Dedifferentiated amniotic fluid mesenchymal stem cell (primary cell): ENCODE measurements around the gene TCEAL8.
"Not testable (repeated sequence)": the region's sequence is repeated elsewhere in the genome, so short reads cannot be mapped to it uniquely, and the experiment has no call there.

ENCODE experiments used
- DNase-seq: peaks from one replicate; pipeline ENCODE4 v3.0.0-alpha.2; 2016; ENCODE audit errors: extremely low spot score

The TCEAL8 gene, protein sequence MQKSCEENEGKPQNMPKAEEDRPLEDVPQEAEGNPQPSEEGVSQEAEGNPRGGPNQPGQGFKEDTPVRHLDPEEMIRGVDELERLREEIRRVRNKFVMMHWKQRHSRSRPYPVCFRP

DNA sequence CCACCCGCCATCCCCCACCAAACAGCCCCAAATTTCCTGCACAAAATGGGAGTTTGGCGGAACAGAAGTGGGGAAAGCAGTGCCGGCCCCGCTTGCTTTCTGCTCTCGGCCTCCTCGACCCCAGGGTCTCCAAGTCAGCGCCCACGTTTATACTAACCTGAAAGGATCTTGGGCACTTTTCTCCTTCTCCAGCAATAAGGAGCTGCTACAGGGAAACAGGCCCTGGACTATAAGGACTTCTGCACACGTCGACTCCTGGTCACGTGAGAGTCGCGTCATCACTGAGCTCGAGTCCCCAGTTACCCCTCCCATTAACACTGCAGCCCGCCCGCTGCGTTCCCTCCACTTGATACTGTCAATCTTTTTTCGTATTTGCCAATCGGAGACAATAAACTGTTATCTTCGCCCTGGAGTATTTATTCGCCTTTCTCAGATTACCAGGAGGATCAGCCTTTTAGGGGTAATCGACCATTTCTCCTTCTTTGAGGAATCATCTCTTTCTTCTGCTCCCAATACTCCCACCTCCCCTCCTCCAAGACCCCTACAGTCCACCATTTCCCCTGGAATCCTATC lies at the start of gene TCEAL8:
TSS of gene TCEAL8 (minus strand) at position 235 of the 573 bp plus-strand sequence. CDS start 1,176 bp downstream, outside the sequence.
- peak; percentile 70 for DNase-seq

DNA sequence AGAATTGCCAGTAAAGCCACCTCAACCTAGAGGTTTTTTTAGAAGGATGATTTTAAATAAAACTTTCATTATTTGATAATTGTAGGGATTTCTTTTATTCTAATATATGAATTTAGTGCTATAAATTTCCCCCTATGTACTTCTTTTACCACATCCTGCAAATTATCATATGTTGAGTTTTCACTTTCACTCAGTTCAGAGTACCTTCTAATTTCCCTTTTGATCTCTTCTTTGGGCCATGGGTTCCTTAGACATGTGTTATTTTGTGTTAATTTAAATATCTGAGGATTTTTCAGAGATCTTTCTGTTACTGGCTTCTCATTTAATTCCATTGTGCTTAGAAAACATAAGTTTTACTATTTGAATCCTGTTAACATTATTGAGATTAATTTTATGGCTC lies 49.8 kb upstream of the TCEAL8 start:
- DNase-seq, result no peak

DNA sequence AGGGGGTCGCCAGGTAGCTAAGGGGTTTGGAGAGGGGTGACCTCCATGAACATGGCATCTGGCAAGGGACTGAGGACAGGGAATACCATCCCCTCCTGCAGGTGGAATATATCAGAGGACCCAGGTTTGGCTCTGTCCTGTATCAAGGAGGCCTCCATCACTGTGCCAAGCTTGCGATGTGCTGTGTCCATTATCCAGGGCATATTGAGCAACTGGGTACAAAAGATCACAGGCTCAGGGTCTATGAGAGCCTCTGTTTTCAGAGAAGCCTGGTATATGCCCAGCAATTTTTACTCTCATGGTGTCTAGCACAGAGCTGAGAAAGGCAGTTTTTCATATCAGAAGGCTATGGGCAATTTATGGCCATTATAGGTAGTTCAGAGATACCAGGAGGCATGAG lies 38.2 kb upstream of the TCEAL8 start:
- no peak for DNase-seq

DNA sequence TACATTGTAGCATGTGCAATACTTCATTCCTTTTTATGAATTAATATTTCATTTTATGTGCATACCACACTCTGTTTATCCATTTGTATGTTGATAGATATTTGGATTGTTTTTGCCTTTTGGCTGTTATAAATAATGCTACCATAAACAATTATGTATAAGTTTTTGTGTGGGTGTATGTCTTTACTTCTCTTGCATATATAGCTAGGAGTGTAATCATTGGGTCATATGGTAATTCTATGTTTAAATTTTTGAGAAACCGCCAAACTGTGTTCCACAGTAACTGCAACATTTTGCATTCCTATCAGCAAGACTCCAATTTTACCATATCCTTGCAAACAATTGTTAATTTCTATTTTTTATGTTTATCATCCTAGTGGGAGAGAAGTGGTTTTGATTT lies 24.7 kb upstream of the TCEAL8 start:
- DNase-seq, result no peak

DNA sequence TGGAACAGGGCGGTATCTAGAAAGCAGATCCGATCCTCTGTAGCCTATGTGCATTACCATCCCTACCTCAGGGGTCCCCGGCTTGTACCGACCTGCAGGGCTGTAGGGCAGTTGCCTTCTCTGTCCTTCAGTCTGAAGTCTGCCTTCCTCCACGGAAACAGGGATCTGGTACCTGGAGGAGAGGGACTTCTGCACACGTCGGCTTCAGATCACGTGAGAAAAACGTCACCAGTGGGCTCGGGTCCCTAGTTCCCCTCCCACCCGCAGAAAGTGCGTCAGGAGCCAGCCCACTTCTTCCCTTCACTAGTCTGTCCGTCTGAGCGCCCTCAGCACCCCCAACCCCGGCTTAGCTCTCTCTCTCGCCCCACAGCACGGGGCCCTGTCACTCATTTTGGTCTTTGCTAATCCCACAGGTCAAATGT lies 21.6 kb upstream of the TCEAL8 start, which contains the start of gene TCEAL5:
TSS of gene TCEAL5 (minus strand) at position 170 of the 422 bp plus-strand sequence. CDS start 2,187 bp downstream, outside the sequence.
- no peak for DNase-seq

DNA sequence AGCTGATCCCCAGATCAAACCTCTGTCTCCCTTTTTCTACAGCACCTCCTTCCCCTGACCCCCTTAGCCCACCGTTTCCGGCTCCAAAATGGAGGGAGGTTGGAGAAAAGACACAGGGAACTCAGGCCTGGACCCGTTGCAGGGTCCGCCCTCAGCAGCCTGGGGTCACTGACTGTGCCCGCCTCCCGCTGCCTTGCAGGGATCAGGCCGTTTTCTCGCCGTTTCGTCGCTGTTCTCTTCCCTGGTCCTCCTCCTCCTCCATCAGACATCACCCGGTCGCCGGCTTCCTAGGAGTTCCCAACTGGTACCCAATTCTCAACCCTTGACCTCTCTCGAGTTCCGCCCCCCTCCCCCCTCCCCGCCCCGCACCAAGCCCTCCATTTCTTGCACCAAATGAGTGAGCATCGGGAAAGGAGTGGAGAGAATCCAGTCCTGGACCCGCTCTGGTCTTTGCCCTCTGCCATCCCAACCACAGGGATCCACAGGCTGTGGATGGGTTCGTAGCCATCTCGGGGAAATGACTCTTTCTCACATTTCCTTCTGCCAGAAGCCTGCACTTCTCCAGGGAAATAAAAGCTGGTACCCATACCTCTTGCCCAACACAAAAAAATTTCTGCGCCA lies 21.1 kb upstream of the TCEAL8 start:
- DNase-seq, result no peak

DNA sequence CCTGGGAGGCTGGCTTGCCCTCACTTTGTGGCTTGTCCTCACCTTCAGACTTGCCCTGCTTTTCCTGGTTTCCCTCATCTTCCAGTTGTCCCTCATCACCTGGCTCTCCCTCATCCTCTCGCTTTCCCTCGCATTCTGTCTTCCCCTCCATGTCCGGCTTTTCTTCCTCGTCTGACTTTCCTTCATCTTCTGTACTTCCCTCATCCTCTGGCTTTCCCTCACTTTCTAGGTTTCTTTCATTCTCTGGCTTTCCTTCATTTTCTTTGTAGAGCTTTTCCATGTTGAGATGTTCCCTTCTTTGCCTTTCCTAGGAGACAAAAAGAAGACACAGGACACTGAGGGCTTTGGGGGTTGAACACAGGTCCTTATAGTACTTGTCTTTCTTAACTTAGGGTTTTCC lies 19.3 kb upstream of the TCEAL8 start:
- DNase-seq, result no peak

DNA sequence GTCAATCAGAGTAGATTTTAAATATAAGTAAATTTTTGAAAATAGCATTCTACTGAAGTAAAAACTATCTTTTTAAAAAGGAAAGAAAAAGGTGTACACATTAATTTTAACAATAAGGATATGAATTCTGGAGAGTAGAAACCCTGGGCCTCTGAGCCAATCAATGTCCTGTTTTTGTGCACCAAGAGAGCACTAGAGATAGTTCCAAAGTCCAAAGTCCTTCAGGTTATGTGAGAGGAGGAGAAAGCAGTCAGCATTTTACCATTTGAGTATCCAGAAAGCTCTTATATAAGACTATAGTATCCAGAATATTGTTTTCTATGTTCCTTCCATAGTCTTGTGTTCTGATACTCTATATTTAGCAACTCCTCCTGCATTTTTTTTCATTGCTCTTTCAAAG lies 3.3 kb upstream of the TCEAL8 start:
- DNase-seq, result no peak

DNA sequence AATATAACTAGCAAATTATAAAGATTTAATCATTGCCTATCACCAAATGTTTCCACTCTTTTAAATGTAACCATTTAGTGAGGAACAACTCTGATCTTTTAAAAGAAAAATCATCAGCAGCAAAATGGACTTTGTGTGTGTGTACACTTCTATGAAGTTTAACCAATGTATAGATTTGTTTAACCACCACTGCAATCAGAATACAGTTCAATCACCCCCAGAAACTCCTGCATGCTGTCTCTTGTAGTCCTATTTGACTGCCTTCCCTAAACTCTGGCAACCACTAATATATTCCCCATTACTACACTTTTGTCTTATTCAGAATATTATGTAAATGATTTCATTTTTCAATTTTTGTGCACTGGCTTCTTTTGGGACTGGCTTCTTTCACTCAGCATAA lies 1.7 kb upstream of the TCEAL8 start:
- DNase-seq, result no peak

DNA sequence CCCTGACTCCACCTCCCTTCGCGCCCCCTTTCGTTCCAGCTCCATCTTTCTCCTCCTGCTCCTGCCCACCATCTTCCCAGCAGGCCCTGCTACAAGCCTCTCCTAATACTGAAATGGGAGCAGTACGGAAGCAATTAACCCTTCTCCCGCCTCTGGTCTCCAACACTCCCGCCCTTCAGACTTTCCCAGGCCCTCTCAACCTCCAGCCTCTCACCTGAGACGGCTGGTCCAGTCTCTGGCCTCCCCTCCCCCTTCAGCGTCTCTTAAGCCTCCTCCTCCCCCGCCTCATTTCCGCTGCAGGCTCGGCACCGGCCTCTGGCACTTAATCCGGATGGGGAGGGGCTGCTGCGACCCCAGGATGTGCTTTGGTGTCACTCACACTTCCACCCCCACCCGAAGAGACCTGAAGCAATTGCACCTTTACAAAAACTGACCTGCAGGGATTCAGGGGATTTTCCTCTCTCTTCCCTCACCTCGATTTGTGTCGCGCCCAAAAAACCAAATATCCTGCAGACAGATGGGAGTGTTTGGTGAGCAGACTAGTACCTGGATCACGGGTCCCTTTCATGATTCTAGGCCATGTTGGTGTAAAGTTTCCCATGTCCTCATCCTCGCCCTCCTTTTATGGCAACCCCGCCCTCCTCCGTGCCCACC lies 657 bp downstream of the TCEAL8 start:
- no peak for DNase-seq

DNA sequence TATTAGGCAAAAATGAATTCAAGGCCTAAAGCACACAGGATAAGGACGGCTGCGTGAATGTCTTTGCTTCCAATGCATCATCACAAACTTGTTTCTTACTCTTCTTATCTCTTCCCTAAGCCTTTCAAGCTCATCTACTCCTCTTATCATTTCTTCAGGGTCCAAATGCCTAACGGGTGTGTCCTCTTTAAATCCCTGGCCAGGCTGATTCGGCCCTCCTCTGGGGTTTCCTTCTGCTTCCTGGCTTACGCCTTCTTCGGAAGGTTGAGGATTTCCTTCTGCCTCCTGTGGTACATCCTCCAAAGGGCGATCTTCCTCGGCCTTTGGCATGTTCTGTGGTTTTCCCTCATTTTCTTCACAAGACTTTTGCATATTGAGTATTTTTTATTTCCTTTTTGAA lies 1.3 kb downstream of the TCEAL8 start:
- DNase-seq, result no peak

DNA sequence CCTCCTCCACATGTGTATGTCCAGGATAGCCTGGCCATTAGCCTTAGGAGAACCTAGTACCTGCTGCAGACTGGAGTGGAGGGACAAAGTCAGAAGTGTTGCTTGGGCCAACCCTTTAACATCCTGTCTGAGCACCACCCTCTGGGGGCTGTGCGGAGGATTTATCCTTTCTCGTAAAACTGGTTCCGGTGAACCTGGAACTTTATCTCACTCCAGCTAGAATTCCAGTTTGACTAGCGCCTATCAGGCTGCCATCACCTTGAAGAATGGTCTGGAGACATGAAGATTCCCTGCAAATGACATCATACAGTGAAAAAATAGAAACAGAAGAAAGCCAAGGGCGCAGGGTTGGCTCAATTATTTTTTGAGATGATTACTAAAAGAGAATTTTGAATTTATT lies 4.0 kb downstream of the TCEAL8 start:
- no peak for DNase-seq

DNA sequence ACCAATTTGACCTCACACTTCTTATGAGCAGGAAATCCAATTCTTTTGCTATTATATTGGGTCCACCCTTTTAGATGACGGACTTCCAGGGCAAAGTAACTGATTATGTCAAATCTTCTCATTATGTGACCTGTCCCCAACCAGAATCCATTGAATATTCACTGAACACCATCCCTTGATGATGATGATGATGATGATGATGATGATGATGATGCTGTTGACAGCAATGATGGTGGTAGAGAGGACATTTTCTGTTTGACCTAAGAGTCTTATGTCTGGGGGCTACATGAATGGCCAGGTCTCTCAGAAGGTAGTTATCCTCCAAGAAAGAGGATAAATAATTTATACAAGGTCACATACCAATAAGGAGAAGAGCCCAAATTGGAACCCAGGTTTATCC lies 5.2 kb downstream of the TCEAL8 start:
- no peak for DNase-seq

DNA sequence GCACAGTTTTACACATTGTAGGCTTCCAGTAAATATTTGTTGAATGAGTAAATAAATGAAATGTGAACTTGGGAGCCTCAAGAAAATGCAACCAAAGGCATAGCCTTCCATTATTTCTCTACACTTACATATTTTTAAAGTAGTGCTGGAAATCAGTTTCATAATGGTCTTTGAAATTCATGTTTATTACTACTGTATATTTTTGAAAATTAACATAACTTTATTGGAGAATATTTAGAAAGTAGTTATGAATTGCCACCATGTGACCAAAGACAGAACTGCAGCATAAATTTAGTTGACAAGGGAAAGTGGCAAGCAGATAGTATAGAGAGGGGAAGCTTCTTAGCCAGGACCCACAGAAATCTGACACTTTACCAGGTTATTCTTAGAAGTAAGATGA lies 6.4 kb downstream of the TCEAL8 start:
- no peak for DNase-seq

DNA sequence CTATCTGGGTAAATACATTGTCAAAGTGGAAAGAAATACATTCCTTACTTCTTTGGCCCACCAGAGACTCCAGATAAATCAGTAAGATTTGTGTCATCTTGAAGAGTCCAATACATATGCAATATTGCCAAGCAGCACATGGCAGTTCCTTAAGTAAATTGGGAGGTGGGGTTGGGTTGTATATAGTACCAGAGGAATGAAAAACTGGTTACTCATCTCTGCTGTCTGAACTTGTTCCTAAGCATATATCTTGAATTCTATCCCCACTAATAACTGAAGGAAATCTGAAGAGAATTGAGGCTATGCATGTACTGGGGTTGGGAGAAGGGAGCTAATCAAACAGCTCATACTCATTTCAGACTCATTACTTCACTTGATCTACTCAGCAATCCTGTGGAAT lies 14.8 kb downstream of the TCEAL8 start:
- DNase-seq, result no peak

DNA sequence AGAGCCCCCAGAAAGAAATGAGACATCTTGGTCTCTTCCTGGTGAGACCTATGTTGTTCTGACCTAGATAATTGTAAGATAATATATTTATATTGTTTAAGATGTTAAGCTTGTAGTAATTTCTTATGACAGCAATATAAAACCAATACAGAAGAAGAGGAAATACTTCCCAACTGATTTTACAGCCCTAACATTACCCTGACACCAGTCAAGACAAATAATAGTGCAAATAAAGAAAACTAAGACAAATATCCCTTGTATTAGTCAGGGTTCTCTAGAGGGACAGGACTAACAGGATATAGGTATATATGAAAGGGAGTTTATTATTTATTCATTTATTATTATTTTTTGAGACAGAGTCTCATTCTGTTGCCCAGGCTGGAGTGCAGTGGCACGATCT lies 18.7 kb downstream of the TCEAL8 start:
- DNase-seq, result no peak

DNA sequence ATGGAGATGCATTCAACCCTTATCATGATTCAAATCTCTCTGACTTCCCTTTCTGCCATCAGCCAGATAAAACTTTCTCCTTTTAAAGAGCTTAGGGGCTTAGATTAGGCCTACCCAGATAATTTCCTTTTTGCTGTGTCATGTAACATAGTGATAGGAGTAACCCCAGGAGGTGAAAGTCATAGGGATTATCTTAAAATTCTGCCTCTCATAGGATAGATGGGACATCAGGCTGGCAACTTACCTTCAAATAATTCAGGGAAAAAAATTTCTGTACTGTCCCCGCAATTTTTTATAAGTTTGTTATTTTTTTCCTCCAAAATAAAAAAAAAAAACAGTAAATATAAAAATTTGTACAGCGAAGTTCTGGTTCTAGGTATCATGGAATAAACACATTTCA lies 19.3 kb downstream of the TCEAL8 start:
- not testable (repeated sequence) for DNase-seq

DNA sequence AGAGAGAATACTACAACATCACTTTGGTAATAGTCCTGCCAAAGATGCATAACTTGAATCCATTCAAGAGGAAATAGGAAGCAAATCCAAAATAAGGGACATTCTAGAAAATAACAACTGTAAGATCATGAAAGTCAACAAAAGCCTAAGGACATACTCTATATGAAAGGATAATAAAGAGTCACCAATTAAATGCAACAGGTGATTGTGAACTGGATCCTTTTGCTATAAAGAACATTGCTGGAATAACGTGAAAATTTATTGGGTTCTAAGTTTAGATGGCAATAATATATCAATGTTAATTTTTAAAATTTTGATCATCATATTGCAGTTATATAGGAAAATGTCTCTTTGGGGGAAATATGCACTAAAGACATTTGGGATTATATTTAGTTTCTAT lies 20.1 kb downstream of the TCEAL8 start:
- no peak for DNase-seq

DNA sequence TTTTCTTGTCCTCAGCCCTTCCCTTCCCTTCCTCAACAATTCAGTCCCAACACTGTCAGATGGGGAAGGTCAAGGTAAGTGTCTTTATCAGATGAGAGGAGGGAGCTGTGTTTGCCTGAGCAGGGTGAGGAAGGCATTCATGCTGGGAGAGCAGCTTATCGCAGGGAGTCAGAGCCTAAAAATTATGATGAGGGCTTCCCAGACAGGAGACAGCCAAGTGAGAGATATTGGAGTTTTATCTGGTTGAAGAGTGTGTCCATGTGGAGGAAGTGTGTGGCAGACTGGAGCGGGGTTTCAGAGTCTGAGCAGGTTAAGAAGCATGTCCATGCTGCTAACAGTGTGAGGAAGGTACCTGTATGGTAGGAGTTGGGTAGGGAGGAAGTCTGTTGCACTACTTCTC lies 21.7 kb downstream of the TCEAL8 start:
- no peak for DNase-seq

DNA sequence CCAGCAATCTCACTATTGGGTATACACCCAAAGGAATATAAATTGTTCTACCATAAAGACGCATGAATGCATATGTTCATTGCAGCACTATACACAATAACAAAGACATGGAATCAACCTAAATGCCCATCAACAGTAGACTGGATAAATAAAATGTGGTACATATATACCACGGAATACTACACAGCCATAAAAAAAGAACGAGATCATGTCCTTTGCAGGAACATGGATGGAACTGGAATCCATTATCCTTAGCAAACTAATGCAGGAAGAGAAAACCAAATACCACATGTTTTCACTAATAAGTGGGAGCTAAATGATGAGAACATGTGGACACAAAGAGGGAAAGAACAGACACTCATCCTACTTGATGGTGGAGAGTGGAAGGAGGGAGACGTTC lies 29.0 kb downstream of the TCEAL8 start:
- not testable (repeated sequence) for DNase-seq

DNA sequence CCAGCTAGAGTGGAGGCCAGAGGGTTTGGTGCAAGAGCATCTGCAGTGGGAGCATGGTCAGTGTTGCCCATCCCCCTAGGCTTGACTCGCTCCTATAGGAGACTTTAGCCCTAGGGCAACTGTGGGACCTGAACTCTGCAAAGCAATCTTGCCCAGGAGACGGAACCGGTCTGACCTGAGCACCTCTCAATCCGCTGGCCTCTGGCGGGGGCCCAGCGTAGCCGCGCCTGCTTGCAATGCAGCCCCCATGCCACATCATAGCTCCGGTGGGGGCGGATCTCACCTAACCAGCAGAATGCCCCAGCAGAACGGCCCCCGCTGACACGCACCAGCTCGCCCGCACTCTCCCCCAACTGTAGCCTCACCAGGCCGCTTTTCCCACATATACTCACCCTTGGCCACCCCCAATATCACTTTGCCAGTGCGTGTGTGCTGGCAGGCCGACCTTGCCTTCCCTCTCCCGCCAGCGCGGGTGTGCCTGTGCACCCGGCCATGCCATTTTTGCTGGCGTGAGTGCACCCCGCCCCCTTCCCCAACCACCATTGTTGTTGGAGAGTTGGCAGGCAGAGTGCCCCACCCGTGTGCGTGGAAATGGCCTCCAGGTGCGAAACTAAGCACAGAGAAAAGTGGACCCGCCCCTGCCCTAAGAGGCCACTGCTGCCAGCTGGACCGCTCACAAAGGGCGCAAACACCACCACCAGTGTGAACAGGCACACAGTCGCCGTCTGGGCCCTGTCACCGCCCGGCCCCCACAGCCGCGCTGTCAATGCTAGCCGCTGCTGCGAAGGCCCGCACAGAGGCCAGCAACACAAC lies 34.2 kb downstream of the TCEAL8 start:
- DNase-seq, result no peak

DNA sequence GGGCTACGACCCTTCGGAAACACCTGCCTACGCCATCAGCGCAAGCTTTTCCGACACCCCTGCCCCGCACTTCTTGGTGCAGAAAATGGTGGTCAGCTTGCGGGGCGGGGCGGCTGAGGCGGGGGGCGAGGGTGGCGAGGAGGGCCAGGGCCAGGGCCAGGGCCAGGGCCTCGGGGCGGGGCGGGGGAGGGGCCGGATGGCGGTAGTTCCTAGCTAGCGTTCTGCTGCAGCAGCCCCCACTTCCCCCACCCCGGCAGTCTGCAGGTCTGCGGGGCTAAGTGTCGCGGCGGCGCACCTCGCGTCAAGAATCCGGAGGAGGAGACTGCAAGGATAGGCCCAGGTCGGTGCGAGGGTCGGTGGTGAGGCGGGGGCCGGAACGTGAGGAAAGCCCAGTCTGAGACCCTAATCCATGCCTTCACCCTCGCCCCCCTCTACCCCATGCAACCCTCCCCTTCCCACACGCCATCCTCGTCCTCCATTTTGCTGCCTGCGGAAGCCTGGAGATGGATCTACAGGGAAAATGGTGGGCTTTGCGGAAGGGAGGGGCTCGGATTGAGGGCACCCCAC lies 39.4 kb downstream of the TCEAL8 start:
- DNase-seq, result no peak
